ENCODE data around the gene NBDY.
A peak's percentile ranks its signal among the peaks of the same experiment; 100 is the strongest.

Gene NBDY

DNA sequence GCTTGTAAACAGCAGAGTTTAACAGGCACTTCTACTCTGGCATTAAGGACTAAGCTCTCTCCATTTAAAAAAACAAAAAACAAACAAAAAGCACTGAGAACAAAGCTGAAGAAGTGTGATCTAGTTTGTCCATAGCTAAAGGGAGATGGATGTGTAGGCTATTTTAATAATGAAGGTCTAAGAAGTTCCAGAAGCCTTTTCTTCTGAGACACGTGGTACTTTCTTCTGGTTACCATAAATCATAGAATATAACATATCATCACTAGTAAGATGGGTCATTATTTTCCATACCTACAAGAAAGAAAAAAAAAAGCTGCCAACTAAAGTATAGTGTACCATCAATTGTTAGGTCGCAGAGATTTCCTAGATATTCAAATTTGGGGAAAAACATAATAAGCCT lies 722 bp upstream of the NBDY start:
- H3K4me3 ChIP-seq (ENCODE audit: low read depth in 1 of 2, low read length in 2 of 2), result peak overlapping the region in 1 of 2 experiments; percentile 86; a peak in 2 of 4 replicates
- peak overlapping the region; percentile 75 for H2AFZ ChIP-seq (ENCODE audit: low read depth, low read length)
- DNase-seq, result no peak

DNA sequence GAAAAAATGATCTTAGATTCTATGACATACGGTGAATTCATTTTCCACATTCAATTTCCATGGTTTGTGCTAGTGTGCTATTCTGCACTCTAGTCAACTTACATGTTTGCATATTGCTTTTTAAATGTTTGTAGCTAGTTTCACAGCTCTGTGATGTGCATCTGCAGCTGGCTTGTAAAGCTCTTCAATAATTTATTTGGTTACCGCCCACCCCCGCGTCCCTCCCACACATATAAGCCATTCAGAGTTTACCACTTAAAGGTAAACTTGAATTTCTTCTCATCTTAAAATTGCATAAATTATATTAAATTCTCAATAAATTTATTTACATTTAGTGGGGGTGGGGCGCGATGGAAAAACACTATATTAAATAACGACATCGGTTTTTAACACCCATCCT lies 291 bp upstream of the NBDY start:
- H2AFZ ChIP-seq (ENCODE audit: low read depth, low read length), result peak overlapping the region; percentile 75
- peak; percentile 50 for DNase-seq

More for the DNA sequence above, 722 bp upstream of the NBDY start:
- Histone ChIP-seq H3K4me1 (ENCODE audit: insufficient read depth, low read length) (peaks cover 33% of the 10 kb centered on the region), H3K36me3 (ENCODE audit: insufficient read depth, low read length) (no peaks in the 10 kb centered on the region), H3K79me2 (ENCODE audit: insufficient read depth, low read length) (peaks cover 40% of the 10 kb centered on the region), H3K9ac (ENCODE audit: low read depth, low read length) (peak overlapping the region; percentile 68), H4K20me1 (ENCODE audit: insufficient read depth, low read length) (no peaks in the 10 kb centered on the region), H3K27me3 (ENCODE audit: insufficient read depth, low read length, poor library complexity) (no peaks in the 10 kb centered on the region), H3K4me2 (ENCODE audit: insufficient read depth, low read length) (peak overlapping the region; percentile 74), H3K27ac (ENCODE audit: low read length) (no peak overlapping the region), H3K9me3 (ENCODE audit: insufficient read depth, low read length, severe bottlenecking) (no peaks in the 10 kb centered on the region)
- ATAC-seq (ENCODE audit: insufficient read depth, low read depth), result no peak
- TF ChIP-seq, protein P1, sequence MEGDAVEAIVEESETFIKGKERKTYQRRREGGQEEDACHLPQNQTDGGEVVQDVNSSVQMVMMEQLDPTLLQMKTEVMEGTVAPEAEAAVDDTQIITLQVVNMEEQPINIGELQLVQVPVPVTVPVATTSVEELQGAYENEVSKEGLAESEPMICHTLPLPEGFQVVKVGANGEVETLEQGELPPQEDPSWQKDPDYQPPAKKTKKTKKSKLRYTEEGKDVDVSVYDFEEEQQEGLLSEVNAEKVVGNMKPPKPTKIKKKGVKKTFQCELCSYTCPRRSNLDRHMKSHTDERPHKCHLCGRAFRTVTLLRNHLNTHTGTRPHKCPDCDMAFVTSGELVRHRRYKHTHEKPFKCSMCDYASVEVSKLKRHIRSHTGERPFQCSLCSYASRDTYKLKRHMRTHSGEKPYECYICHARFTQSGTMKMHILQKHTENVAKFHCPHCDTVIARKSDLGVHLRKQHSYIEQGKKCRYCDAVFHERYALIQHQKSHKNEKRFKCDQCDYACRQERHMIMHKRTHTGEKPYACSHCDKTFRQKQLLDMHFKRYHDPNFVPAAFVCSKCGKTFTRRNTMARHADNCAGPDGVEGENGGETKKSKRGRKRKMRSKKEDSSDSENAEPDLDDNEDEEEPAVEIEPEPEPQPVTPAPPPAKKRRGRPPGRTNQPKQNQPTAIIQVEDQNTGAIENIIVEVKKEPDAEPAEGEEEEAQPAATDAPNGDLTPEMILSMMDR (IDR thresholded peaks at IDR 0.05; ENCODE audit: borderline replicate concordance, extremely low read depth, low read length, poor library complexity, severe bottlenecking), result no peak
- TF ChIP-seq EZH2 (IDR thresholded peaks at IDR 0.05; ENCODE audit: borderline replicate concordance, low read depth, low read length, severe bottlenecking), result no peak

DNA sequence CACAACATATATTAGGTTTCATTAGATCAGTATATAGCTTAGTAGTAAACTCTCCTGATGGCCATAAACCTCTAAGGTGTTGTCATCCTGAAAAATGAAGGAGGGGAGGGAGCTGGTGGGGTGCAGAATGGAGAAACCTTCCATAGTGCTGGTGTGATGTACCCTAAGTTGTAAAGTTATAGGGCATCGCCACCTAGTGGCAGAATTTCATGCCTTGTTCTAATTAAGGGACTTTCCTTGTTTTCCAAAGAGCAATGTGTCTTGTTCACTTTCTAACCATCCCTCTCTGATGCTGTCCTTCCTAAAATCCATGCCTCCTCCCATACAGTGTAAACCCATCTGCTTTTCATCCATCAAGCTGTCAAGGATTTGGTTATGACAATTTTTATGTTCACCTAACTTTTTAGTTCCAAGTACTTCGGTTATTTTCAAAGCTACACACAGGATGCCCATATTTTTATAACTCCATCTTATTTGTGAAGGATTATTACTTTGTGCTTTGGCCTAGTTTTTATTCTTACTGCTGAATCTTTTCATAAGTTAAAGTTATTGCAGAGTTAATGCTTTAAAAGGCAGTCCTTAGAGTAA lies 4.5 kb downstream of the NBDY start:
- ATAC-seq (ENCODE audit: insufficient read depth, low read depth) (peak; percentile 48; the same call in 2 of the 3 replicates), DNase-seq (peak; percentile 58)
- Histone ChIP-seq H4K20me1 (ENCODE audit: insufficient read depth, low read length) (no peaks in the 10 kb centered on the region; the same call in 1 of the 2 replicates), H3K9ac (ENCODE audit: low read depth, low read length) (no peak overlapping the region), H3K4me2 (ENCODE audit: insufficient read depth, low read length) (peak overlapping the region; percentile 27; the same call in 1 of the 2 replicates), H3K9me3 (ENCODE audit: insufficient read depth, low read length, severe bottlenecking) (no peaks in the 10 kb centered on the region), H3K27ac (ENCODE audit: low read length) (no peak overlapping the region), H3K4me1 (ENCODE audit: insufficient read depth, low read length) (peaks cover 22% of the 10 kb centered on the region), H3K79me2 (ENCODE audit: insufficient read depth, low read length) (peaks cover 86% of the 10 kb centered on the region), H3K27me3 (ENCODE audit: insufficient read depth, low read length, poor library complexity) (no peaks in the 10 kb centered on the region), H2AFZ (ENCODE audit: low read depth, low read length) (no peak overlapping the region), H3K4me3 (ENCODE audit: low read depth in 1 of 2, low read length in 2 of 2) (no peak overlapping the region), H3K36me3 (ENCODE audit: insufficient read depth, low read length) (peaks cover 21% of the 10 kb centered on the region)
- TF ChIP-seq, protein P1 (IDR thresholded peaks at IDR 0.05; ENCODE audit: borderline replicate concordance, extremely low read depth, low read length, poor library complexity, severe bottlenecking), result peak; percentile 73
- TF ChIP-seq EZH2 (IDR thresholded peaks at IDR 0.05; ENCODE audit: borderline replicate concordance, low read depth, low read length, severe bottlenecking), result no peak

More for the DNA sequence above, 291 bp upstream of the NBDY start:
- Histone ChIP-seq H3K4me2 (ENCODE audit: insufficient read depth, low read length) (peak overlapping the region; percentile 74), H3K9ac (ENCODE audit: low read depth, low read length) (peak overlapping the region; percentile 68), H3K4me1 (ENCODE audit: insufficient read depth, low read length) (peaks cover 33% of the 10 kb centered on the region), H3K79me2 (ENCODE audit: insufficient read depth, low read length) (peaks cover 45% of the 10 kb centered on the region), H3K27ac (ENCODE audit: low read length) (no peak overlapping the region; the same call in 1 of the 2 replicates), H3K4me3 (ENCODE audit: low read depth in 1 of 2, low read length in 2 of 2) (peak overlapping the region; percentile 72 to 86; a peak in 3 of 4 replicates), H3K9me3 (ENCODE audit: insufficient read depth, low read length, severe bottlenecking) (no peaks in the 10 kb centered on the region), H3K27me3 (ENCODE audit: insufficient read depth, low read length, poor library complexity) (no peaks in the 10 kb centered on the region), H4K20me1 (ENCODE audit: insufficient read depth, low read length) (no peaks in the 10 kb centered on the region; the same call in 1 of the 2 replicates), H3K36me3 (ENCODE audit: insufficient read depth, low read length) (peaks cover 3% of the 10 kb centered on the region)
- no peak for TF ChIP-seq EZH2 (IDR thresholded peaks at IDR 0.05; ENCODE audit: borderline replicate concordance, low read depth, low read length, severe bottlenecking)
- TF ChIP-seq, protein P1 (IDR thresholded peaks at IDR 0.05; ENCODE audit: borderline replicate concordance, extremely low read depth, low read length, poor library complexity, severe bottlenecking), result no peak
- peak; percentile 64 for ATAC-seq (ENCODE audit: insufficient read depth, low read depth)

All from DND-41 (cell line).